GM18517 (cell line): ENCODE measurements around the gene ITGB4.
A peak's percentile ranks its signal among the peaks of the same experiment; 100 is the strongest.
"Not testable (repeated sequence)": the region's sequence is repeated elsewhere in the genome, so short reads cannot be mapped to it uniquely, and the experiment has no call there.

Experiments used
- ATAC-seq: cut with Tn5 transposase; IDR thresholded peaks from one replicate; pipeline ENCODE4 v1.9.1; 2021; ENCODE audit warnings: mild to moderate bottlenecking, moderate library complexity; ENCODE audit not compliant: unreplicated experiment

Gene ITGB4

DNA sequence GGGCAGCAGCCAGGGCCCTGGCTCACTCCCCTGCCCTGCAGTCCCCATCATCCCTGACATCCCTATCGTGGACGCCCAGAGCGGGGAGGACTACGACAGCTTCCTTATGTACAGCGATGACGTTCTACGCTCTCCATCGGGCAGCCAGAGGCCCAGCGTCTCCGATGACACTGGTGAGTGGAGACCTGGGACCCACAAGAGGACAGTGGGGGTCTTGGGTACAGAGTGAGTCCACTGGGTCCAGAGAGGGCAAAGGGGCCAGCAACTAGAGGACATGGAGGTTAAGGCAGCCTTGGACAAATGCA, 31.1 kb downstream of the ITGB4 start:
- no peak for ATAC-seq

- ATAC-seq = no peak
Observed at GRCh38 chr17:75752802-75753513, 31.7 kb downstream of the ITGB4 start.

GRCh38 chr17:75753514-75754377, 32.5 kb downstream of the ITGB4 start:
- no peak for ATAC-seq

GRCh38 chr17:75754378-75755204, 33.3 kb downstream of the ITGB4 start:
- ATAC-seq = no peak

DNA sequence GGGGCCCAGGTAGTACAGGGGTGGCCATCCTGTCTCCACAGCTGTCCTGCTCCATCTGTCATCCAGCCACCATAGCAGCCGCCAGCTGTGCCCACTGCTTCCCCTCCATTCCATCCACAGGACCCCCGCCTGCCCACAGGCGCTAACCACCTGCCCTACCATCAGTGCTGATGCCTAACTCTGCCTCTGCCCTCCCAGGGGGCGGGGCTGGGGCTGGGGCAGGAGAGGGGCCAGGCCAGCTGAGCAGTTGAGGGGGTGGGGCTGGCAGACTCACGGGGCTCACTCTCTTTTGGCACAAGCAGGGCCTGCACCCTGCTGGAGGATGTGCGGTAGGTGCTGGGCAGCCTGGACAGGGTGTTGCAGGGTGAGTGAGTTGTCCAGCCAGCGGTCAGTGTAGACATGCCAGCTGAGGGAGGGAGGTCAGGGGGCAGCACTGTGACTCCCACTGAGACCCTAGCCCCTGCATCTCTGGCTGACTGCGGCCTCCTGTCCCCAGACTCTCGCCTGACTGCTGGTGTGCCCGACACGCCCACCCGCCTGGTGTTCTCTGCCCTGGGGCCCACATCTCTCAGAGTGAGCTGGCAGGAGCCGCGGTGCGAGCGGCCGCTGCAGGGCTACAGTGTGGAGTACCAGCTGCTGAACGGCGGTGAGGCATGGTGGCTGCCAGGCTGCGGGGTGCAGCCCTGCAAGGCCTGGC, 34.1 kb downstream of the ITGB4 start:
- no peak for ATAC-seq

DNA sequence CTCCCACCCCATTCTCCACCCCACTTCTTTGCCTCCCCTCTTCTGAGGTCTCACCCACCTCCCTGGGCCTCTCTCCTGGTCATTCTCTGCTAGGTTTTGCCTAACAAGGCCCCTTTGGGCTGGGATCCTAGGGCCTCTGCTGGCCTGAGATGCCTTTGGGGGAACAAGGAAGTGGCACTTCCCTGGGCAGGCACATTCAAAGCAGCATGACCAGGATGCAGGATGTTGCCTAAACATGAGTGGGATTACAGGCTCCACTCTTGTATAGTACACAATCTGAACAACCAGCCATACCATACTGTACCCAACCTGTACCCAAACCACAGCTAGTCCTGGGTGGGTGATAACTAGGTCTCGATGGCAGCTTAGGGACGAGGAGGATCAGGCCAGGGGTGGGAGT, 34.7 kb downstream of the ITGB4 start:
- no peak for ATAC-seq

- ATAC-seq = no peak
Observed at GRCh38 chr17:75756451-75757085, 35.3 kb downstream of the ITGB4 start.

- ATAC-seq = no peak
Observed at GRCh38 chr17:75757086-75757681, 35.9 kb downstream of the ITGB4 start.

- ATAC-seq = no peak
Observed at GRCh38 chr17:75758131-75758905, 37.1 kb downstream of the ITGB4 start.

- no peak for ATAC-seq
Observed at GRCh38 chr17:75759457-75759856, 38.2 kb downstream of the ITGB4 start.

DNA sequence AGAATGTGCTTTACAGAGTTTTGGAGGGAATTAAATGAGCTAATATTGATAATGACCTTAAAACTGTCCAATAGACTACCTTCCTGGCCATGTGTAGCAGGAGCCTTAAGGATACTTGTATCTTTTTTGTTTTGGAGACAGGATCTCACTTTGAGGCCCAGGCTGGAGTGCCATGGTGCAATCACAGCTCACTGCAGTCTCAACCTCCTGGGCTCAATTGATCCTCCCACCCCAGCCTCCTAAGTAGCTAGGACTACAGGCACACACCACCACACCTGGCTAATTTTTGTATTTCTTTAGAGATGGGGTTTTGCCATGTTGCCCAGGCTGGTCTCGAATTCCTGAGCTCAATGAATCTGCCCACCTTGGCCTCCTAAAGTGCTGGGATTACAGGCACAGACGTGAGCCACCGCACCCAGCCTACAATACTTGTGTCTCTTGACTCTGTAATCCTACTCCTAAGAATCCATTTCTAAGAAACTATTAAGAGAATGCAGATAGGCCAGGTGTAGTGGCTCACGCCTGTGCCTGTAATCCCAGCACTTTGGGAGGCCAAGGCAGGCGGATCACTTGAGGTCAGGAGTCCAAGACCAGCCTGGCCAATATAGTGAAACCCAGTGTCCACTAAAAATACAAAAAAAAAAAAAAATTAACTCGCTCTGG, 38.9 kb downstream of the ITGB4 start:
- not testable (repeated sequence) for ATAC-seq

DNA sequence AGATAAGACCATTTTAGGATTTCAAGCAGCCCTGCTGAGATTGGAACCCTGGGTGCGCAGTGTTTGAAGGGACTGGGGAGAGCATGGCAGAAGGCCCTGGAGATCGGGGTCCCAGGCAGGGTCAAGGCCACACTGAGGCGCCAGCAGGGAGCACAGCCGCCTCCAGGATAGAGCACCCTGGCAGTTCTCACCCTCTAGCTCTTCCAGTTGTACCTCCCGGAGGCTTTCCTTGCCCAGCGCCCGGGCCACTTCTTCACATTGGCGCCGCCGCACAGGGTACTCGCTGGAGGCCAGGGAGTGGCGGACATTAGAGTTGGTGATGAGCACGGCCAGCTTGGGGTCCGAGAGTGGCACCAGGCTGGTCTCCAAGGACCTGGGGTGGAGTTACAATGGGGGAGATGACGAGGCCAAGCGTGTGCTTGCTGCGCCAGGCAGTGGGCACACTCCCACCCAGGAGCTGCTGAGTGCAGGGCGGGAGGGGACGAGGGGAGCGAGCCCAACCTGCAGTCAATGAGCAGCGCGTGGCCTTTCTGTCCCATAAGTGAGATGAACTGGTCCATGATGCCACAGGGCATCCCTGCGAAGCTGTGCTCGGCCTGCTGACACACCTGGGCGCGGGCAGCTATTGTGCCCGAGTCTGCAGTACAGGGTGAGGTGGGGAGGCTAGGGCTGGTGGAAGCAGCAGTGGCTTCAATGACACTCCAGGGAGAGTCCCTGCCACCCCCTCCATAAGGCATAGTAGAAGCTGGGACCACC, 41.4 kb downstream of the ITGB4 start:
- no peak for ATAC-seq

GRCh38 chr17:75763269-75763607, 42.0 kb downstream of the ITGB4 start:
- no peak for ATAC-seq

- no peak for ATAC-seq
Observed at GRCh38 chr17:75763613-75764416, 42.6 kb downstream of the ITGB4 start.

DNA sequence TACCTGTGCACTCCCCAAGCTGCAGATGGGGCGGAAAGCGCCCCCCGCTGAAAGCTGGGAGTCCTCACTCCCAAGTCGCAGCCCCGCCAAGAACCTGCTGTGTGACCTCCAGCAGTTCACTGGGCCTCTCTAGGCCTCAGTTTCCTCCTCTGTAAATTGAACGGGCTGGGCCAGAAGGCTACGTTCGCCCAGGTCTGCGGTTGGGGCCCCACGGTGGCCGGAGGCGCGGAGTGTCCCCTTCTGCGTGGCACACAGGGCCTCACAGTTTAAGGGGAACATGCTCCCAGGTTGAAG, 43.1 kb downstream of the ITGB4 start:
- ATAC-seq = no peak

- peak; percentile 54 for ATAC-seq
Observed at GRCh38 chr17:75764711-75765421, 43.6 kb downstream of the ITGB4 start, which contains the start of gene GALK1. Gene GALK1, minus strand, starts transcription at chr17:75765192. Its CDS starts 56 bp downstream, at chr17:75765136.

- ATAC-seq = no peak
Observed at GRCh38 chr17:75765981-75766380, 44.7 kb downstream of the ITGB4 start.
